H9 (cell line): Measurements from ENCODE around the gene POFUT2. TPM values are rescaled to one million over a fixed set of nuclear protein-coding genes. Genes with fewer than 3 reads are reported as not detected.
A peak's percentile ranks its signal among the peaks of the same experiment; 100 is the strongest.

Experiments used
- DNase-seq: peaks from one replicate; pipeline ENCODE4 v3.0.0-alpha.2; 2017
- H2AFZ ChIP-seq: one replicate; pipeline ENCODE4 v1.6.1; 2013; ENCODE audit warnings: mild to moderate bottlenecking, low read length, control low read depth, moderate library complexity
- H2AK5ac ChIP-seq: 2 replicates; pipeline ENCODE4 v1.6.1; 2013; ENCODE audit warnings: low read length, control low read depth, mixed read lengths; ENCODE audit not compliant: insufficient read length
- H2BK120ac ChIP-seq: one replicate; pipeline ENCODE4 v1.6.1; 2013; ENCODE audit warnings: low read depth, mild to moderate bottlenecking, low read length, control low read depth, inconsistent platforms; ENCODE audit not compliant: poor library complexity, severe bottlenecking
- H2BK12ac ChIP-seq: 2 replicates; pipeline ENCODE4 v1.6.1; 2013; ENCODE audit warnings: low read length, control low read depth, mixed read lengths, low read depth; ENCODE audit not compliant: insufficient read length
- H2BK15ac ChIP-seq: 2 replicates; pipeline ENCODE4 v1.6.1; 2013; ENCODE audit warnings: low read depth, low read length, control low read depth
- H2BK20ac ChIP-seq: one replicate; pipeline ENCODE4 v1.6.1; 2013; ENCODE audit warnings: low read depth, mild to moderate bottlenecking, low read length, control low read depth, inconsistent platforms; ENCODE audit not compliant: poor library complexity, severe bottlenecking
- H2BK5ac ChIP-seq: 2 replicates; pipeline ENCODE4 v1.6.1; 2013; ENCODE audit warnings: low read length, control low read depth, mixed read lengths; ENCODE audit not compliant: insufficient read length
- H3K14ac ChIP-seq: 2 replicates; pipeline ENCODE4 v1.6.1; 2013; ENCODE audit warnings: low read length, control low read depth; ENCODE audit not compliant: insufficient read depth
- H3K18ac ChIP-seq: 2 replicates; pipeline ENCODE4 v1.6.1; 2013; ENCODE audit warnings: low read depth, mild to moderate bottlenecking, mixed read lengths, low read length, control low read depth; ENCODE audit not compliant: insufficient read length
- H3K23ac ChIP-seq: 2 replicates; pipeline ENCODE4 v1.6.1; 2013; ENCODE audit warnings: low read length, control low read depth, mixed read lengths, low read depth; ENCODE audit not compliant: insufficient read length
- H3K23me2 ChIP-seq: 2 replicates; pipeline ENCODE4 v1.6.1; 2013; ENCODE audit warnings: low read depth, mild to moderate bottlenecking, mixed read lengths, low read length, control low read depth; ENCODE audit not compliant: insufficient read length, poor library complexity, severe bottlenecking
- H3K27ac ChIP-seq: 2 replicates; pipeline ENCODE4 v1.5.1; 2013; ENCODE audit warnings: low read length, control low read depth, mixed read lengths, low read depth; ENCODE audit not compliant: insufficient read length
- H3K27me3 ChIP-seq: 2 replicates; pipeline ENCODE4 v1.6.1; 2013; ENCODE audit warnings: low read length, control low read depth, inconsistent platforms; ENCODE audit not compliant: insufficient read depth
- H3K4ac ChIP-seq: 2 replicates; pipeline ENCODE4 v1.6.1; 2013; ENCODE audit warnings: low read depth, mild to moderate bottlenecking, control low read depth, inconsistent platforms, low read length, moderate library complexity
- H3K4me1 ChIP-seq: 2 replicates; pipeline ENCODE4 v1.6.1; 2013; ENCODE audit warnings: low read length, control low read depth, inconsistent platforms; ENCODE audit not compliant: insufficient read depth
- H3K4me2 ChIP-seq: 2 replicates; pipeline ENCODE4 v1.6.1; 2013; ENCODE audit warnings: low read length, control low read depth, mixed read lengths; ENCODE audit not compliant: insufficient read length, insufficient read depth
- H3K56ac ChIP-seq: 2 replicates; pipeline ENCODE4 v1.6.1; 2013; ENCODE audit warnings: low read depth, mild to moderate bottlenecking, mixed read lengths, low read length, control low read depth; ENCODE audit not compliant: insufficient read length
- H3K79me1 ChIP-seq: 2 replicates; pipeline ENCODE4 v1.6.1; 2013; ENCODE audit warnings: low read depth, mild to moderate bottlenecking, moderate library complexity, low read length, control low read depth, inconsistent platforms; ENCODE audit not compliant: insufficient read depth, poor library complexity, severe bottlenecking
- H3K79me2 ChIP-seq: 2 replicates; pipeline ENCODE4 v1.6.1; 2013; ENCODE audit warnings: low read length, control low read depth, inconsistent platforms; ENCODE audit not compliant: insufficient read depth
- H3K9ac ChIP-seq: 2 replicates; pipeline ENCODE4 v1.6.1; 2013; ENCODE audit warnings: low read length, control low read depth, mixed read lengths; ENCODE audit not compliant: insufficient read length; ENCODE audit errors: extremely low read depth
- H3K9me3 ChIP-seq: one replicate; pipeline ENCODE4 v1.6.1; 2013; ENCODE audit warnings: low read depth, low read length, inconsistent platforms; ENCODE audit not compliant: control insufficient read depth
- H3T11ph ChIP-seq: one replicate; pipeline ENCODE4 v1.6.1; 2013; ENCODE audit warnings: mild to moderate bottlenecking, low read length, control low read depth, inconsistent platforms
- H4K20me1 ChIP-seq: one replicate; pipeline ENCODE4 v1.6.1; 2013; ENCODE audit not compliant: control insufficient read depth, insufficient read length, insufficient read depth
- H4K5ac ChIP-seq: 2 replicates; pipeline ENCODE4 v1.6.1; 2013; ENCODE audit warnings: low read depth, mild to moderate bottlenecking, mixed read lengths, low read length, control low read depth; ENCODE audit not compliant: insufficient read length
- H4K8ac ChIP-seq: replicated peaks from 2 replicates; pipeline ENCODE4 v1.6.1; 2013; ENCODE audit warnings: low read length, control low read depth, mixed read lengths, low read depth; ENCODE audit not compliant: insufficient read length
- H4K91ac ChIP-seq: 2 replicates; pipeline ENCODE4 v1.6.1; 2013; ENCODE audit warnings: low read depth, mild to moderate bottlenecking, moderate library complexity, mixed read lengths, low read length, control low read depth; ENCODE audit not compliant: insufficient read length
- H3K27ac Mint-ChIP-seq, 3 experiments: 2 replicates in 2 of 3; 3 replicates in 1 of 3; pipeline ENCODE4 v1.8.0; 2020 to 2021; ENCODE audit warnings: mixed read lengths in 3 of 3, mild to moderate bottlenecking in 1 of 3, moderate library complexity in 1 of 3
- H3K27me3 Mint-ChIP-seq: 2 replicates; pipeline ENCODE4 v1.8.0; 2021; ENCODE audit warnings: low read depth, mild to moderate bottlenecking, moderate library complexity, mixed read lengths
- H3K36me3 Mint-ChIP-seq, 3 experiments: 2 replicates in 2 of 3; 3 replicates in 1 of 3; pipeline ENCODE4 v1.8.0; 2020 to 2021; ENCODE audit warnings: low read depth in 3 of 3, mixed read lengths in 3 of 3; ENCODE audit not compliant: insufficient read depth in 1 of 3
- H3K4me1 Mint-ChIP-seq, 2 experiments: 2 replicates each; pipeline ENCODE4 v1.8.0; 2020; ENCODE audit warnings: mixed read lengths in 2 of 2
- H3K4me3 Mint-ChIP-seq, 2 experiments: 2 replicates in 1 of 2; 3 replicates in 1 of 2; pipeline ENCODE4 v1.8.0; 2020 to 2021; ENCODE audit warnings: mild to moderate bottlenecking in 2 of 2, mixed read lengths in 2 of 2, moderate library complexity in 1 of 2
- H3K9me3 Mint-ChIP-seq, 2 experiments: 2 replicates in 1 of 2; 3 replicates in 1 of 2; pipeline ENCODE4 v1.8.0; 2020; ENCODE audit warnings: mild to moderate bottlenecking in 2 of 2, mixed read lengths in 2 of 2, moderate library complexity in 1 of 2
- WGBS: extraction: QIAGEN DNeasy Blood & Tissue Kit; methylation state at CpG from one replicate; pipeline ENCODE4 v1.1.7; 2013; ENCODE audit warnings: missing lambda C conversion rate, low lambda C conversion rate, mixed read lengths; ENCODE audit not compliant: insufficient read length; ENCODE audit errors: extremely low coverage; 5-methylcytosine and 5-hydroxymethylcytosine counted together
- total RNA-seq: library from RNA; stranded (reverse); gene quantifications from 2 replicates; pipeline ENCODE4 v1.2.1, GENCODE V29; 2021
- TF ChIP-seq, protein P1 (sequence below): fragments of 200-600 bp; sonication (generic); conservative IDR thresholded peaks from 3 replicates; pipeline ENCODE4 v1.8.0; 2021; ENCODE audit warnings: antibody characterized with exemption, mild to moderate bottlenecking

POFUT2 gene
- total RNA-seq, 1 experiment from 2014 or later = 34.8 TPM

- no peaks in the 10 kb centered on the region for H3K23me2 ChIP-seq
- WGBS = no CpG with 5 or more reads among the region's 8 CpGs
- peaks cover 2% of the 10 kb centered on the region; the same call in 1 of the 2 replicates for H3K4me1 ChIP-seq
- no peak overlapping the region for H3T11ph ChIP-seq
- H2BK5ac ChIP-seq = no peak overlapping the region
- Mint-ChIP-seq H3K4me1 (peaks cover 33 to 49% of the 10 kb centered on the region in 2 experiments), H3K27me3 (peaks cover 8% of the 10 kb centered on the region), H3K9me3 (no peaks in the 10 kb centered on the region), H3K27ac (peak overlapping the region in 2 of 3 experiments; percentile 11 to 64; a peak in 4 of 7 replicates), H3K36me3 (0 out of 7 replicates have a peak, but pooled peaks cover 0 to 2% (median 0%) of the 10 kb centered on the region in 3 experiments), H3K4me3 (peak overlapping the region in 1 of 2 experiments; percentile 47; a peak in 1 of 5 replicates)
- no peaks in the 10 kb centered on the region for H3K9me3 ChIP-seq
- H2BK15ac ChIP-seq = no peak overlapping the region
- no peak overlapping the region for H4K91ac ChIP-seq
- H3K4me2 ChIP-seq = no peak overlapping the region
- H3K14ac ChIP-seq = no peak overlapping the region
- no peak overlapping the region for H2BK120ac ChIP-seq
- no peak overlapping the region for H4K8ac ChIP-seq
- TF ChIP-seq, protein P1, sequence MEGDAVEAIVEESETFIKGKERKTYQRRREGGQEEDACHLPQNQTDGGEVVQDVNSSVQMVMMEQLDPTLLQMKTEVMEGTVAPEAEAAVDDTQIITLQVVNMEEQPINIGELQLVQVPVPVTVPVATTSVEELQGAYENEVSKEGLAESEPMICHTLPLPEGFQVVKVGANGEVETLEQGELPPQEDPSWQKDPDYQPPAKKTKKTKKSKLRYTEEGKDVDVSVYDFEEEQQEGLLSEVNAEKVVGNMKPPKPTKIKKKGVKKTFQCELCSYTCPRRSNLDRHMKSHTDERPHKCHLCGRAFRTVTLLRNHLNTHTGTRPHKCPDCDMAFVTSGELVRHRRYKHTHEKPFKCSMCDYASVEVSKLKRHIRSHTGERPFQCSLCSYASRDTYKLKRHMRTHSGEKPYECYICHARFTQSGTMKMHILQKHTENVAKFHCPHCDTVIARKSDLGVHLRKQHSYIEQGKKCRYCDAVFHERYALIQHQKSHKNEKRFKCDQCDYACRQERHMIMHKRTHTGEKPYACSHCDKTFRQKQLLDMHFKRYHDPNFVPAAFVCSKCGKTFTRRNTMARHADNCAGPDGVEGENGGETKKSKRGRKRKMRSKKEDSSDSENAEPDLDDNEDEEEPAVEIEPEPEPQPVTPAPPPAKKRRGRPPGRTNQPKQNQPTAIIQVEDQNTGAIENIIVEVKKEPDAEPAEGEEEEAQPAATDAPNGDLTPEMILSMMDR = no peak
- H3K23ac ChIP-seq = no peak overlapping the region
- H3K27me3 ChIP-seq = no peaks in the 10 kb centered on the region
- H3K56ac ChIP-seq = no peak overlapping the region
- peak overlapping the region; percentile 19 for H3K18ac ChIP-seq
- no peaks in the 10 kb centered on the region for H3K79me2 ChIP-seq
- H2BK20ac ChIP-seq = no peak overlapping the region
- H3K4ac ChIP-seq = no peak overlapping the region
- no peak overlapping the region for H2AFZ ChIP-seq
- no peaks in the 10 kb centered on the region for H4K20me1 ChIP-seq
- H2BK12ac ChIP-seq = no peak overlapping the region
- no peak overlapping the region for H3K9ac ChIP-seq
- H3K27ac ChIP-seq = no peak overlapping the region
- no peak overlapping the region for H2AK5ac ChIP-seq
- no peak for DNase-seq
- no peaks in the 10 kb centered on the region for H3K79me1 ChIP-seq
- H4K5ac ChIP-seq = no peak overlapping the region
Observed at GRCh38 chr21:45326891-45327440, 39.3 kb upstream of the POFUT2 start.
